Aorta (tissue), 5 donors: ENCODE data around the gene NAA80. TPM values are rescaled to one million over a fixed set of nuclear protein-coding genes. Genes with fewer than 3 reads are reported as not detected.

Source experiments
- ATAC-seq: fragments of 200-7000 bp; cut with Tn5 transposase; one replicate; pipeline ENCODE4 v1.9.1; 2022; ENCODE audit warnings: moderate library complexity; ENCODE audit not compliant: low FRiP score
- DNase-seq, 2 donors: peaks; one replicate each; pipeline ENCODE4 v3.0.0-alpha.2; 2020
- H3K27ac ChIP-seq, 2 donors: one replicate each; pipeline ENCODE4 v1.5.1; 2013; ENCODE audit warnings: low read length in 2 of 2, mild to moderate bottlenecking in 2 of 2, moderate library complexity in 2 of 2, control low read depth in 1 of 2, inconsistent platforms in 1 of 2, low read depth in 1 of 2
- H3K27me3 ChIP-seq, 2 donors: one replicate each; pipeline ENCODE4 v1.6.1; 2013; ENCODE audit warnings: control low read depth in 1 of 2, low read length in 1 of 2, mild to moderate bottlenecking in 1 of 2, moderate library complexity in 1 of 2; ENCODE audit not compliant: insufficient read depth in 2 of 2, control insufficient read depth in 1 of 2
- H3K36me3 ChIP-seq, 2 donors: one replicate each; pipeline ENCODE4 v1.6.1; 2013; ENCODE audit warnings: control low read depth in 1 of 2, low read length in 1 of 2, mild to moderate bottlenecking in 1 of 2; ENCODE audit not compliant: insufficient read depth in 2 of 2, control insufficient read depth in 1 of 2
- H3K4me1 ChIP-seq, 2 donors: one replicate each; pipeline ENCODE4 v1.6.1; 2013; ENCODE audit warnings: low read length in 2 of 2, control low read depth in 1 of 2, mild to moderate bottlenecking in 1 of 2, moderate library complexity in 1 of 2; ENCODE audit not compliant: insufficient read depth in 2 of 2, control insufficient read depth in 1 of 2
- H3K4me3 ChIP-seq, 2 donors: one replicate each; pipeline ENCODE4 v1.5.1; 2013; ENCODE audit warnings: low read length in 2 of 2, control low read depth in 1 of 2, mild to moderate bottlenecking in 1 of 2
- H3K9me3 ChIP-seq: one replicate; pipeline ENCODE4 v1.6.1; 2013; ENCODE audit warnings: mild to moderate bottlenecking, low read length; ENCODE audit not compliant: control insufficient read depth
- WGBS, 2 donors: extraction: QIAGEN DNeasy Blood & Tissue Kit; methylation state at CpG; one replicate each; pipeline ENCODE4 v1.1.7; 2013; 5-methylcytosine and 5-hydroxymethylcytosine counted together
- intact Hi-C, 2 donors: fragments of 100-400 bp; cut with DNase I; formaldehyde crosslinking; loops; one replicate each; pipeline versions ENCODE4 v1.14.2 to v1.15.0; 2022
- polyA plus RNA-seq, 2 donors: library from polyadenylated mRNA; stranded (reverse); fragments of 200-250 nt; gene quantifications; one replicate each; pipeline ENCODE4 v1.2.3, GENCODE V29; 2013
- total RNA-seq, 2 donors: library from RNA; stranded (reverse); fragmentation: NEBNext Ultra II Directional; extraction: Animal tissue kit (Norgen Biotek cat#: 25700); gene quantifications; one replicate each; pipeline ENCODE4 v1.2.1, GENCODE V29; 2021
- donor health status: healthy with polysubstance abuse.
- donor health status: Bipolar disorder and iron deficiency.
- donor health status: DM: no; HTN: no; CAD: no.
- donor health status: DM: no; HTN: no; CAD: no.
- donor health status: DM: yes; HTN: yes; CAD: no.

The NAA80 gene
- total and polyA plus RNA-seq, 4 donors = 2.8 to 16.9 (median 11.8) TPM

DNA sequence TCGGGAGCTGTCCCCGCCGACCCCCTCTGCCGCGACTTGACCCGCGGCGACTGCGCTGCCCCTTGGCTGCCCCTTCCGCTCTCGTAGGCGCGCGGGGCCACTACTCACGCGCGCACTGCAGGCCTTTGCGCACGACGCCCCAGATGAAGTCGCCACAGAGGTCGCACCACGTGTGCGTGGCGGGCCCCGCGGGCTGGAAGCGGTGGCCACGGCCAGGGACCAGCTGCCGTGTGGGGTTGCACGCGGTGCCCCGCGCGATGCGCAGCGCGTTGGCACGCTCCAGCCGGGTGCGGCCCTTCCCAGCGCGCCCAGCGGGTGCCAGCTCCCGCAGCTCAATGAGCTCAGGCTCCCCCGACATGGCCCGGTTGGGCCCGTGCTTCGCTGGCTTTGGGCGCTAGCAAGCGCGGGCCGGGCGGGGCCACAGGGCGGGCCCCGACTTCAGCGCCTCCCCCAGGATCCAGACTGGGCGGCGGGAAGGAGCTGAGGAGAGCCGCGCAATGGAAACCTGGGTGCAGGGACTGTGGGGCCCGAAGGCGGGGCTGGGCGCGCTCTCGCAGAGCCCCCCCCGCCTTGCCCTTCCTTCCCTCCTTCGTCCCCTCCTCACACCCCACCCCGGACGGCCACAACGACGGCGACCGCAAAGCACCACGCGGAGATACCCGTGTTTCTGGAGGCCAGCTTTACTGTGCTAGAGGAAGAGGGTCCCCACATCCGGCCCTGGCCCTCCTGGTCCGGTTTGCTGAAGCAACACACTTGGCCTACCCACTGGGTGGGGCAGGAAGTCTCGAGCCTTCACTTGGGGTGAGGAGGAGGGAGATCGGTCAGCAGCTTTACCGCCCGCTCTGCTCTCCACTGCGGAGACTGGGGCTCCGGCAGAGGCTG is 41.5 kb upstream of the NAA80 start, which contains the start of gene RASSF1:
TSS of gene RASSF1 (minus strand) at position 389 of the 882 bp plus-strand sequence. CDS start at position 358, 31 bp downstream.
- ATAC-seq = peak; percentile 68
- Histone ChIP-seq H3K36me3 (no peaks in the 10 kb centered on the region), H3K27ac (peak within 1 kb of the TSS in 1 of 2 donors; percentile 2), H3K4me1 (no peaks in the 10 kb centered on the region), H3K9me3 (no peaks in the 10 kb centered on the region), H3K27me3 (no peaks in the 10 kb centered on the region), H3K4me3 (peak within 1 kb of the TSS in 1 of 2 donors; percentile 39)
- peak; percentile 89 to 93 for DNase-seq
- 5% methylated on average over 82 to 85 of the region's 85 CpGs for WGBS, 2 donors
- intact Hi-C loops = no loop called here

DNA sequence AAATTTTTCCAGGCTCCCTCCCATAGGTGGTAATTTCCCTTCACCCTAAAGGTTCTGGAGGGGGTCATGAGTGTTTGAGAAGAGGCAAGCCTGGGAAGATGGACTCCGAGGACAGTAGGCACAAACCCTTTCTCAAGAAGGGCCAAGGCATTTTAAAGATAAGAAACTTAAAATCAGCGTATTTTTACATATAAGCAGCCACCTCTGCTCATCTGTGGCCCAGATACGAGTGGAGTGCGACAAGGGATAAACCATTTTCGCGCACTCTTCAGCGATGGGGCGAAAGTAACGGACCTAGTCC is 40.9 kb upstream of the NAA80 start:
- H3K36me3 ChIP-seq = no peaks in the 10 kb centered on the region
- intact Hi-C loops = no loop called here
- no peak for DNase-seq
- no peaks in the 10 kb centered on the region for H3K9me3 ChIP-seq
- 20 to 33% methylated on average over 9 of the region's 9 CpGs for WGBS, 2 donors
- peak overlapping the region in 1 of 2 donors; percentile 39 for H3K4me3 ChIP-seq
- H3K27ac ChIP-seq = peak overlapping the region in 1 of 2 donors; percentile 2
- no peaks in the 10 kb centered on the region for H3K27me3 ChIP-seq
- no peak for ATAC-seq
- H3K4me1 ChIP-seq = no peaks in the 10 kb centered on the region

DNA sequence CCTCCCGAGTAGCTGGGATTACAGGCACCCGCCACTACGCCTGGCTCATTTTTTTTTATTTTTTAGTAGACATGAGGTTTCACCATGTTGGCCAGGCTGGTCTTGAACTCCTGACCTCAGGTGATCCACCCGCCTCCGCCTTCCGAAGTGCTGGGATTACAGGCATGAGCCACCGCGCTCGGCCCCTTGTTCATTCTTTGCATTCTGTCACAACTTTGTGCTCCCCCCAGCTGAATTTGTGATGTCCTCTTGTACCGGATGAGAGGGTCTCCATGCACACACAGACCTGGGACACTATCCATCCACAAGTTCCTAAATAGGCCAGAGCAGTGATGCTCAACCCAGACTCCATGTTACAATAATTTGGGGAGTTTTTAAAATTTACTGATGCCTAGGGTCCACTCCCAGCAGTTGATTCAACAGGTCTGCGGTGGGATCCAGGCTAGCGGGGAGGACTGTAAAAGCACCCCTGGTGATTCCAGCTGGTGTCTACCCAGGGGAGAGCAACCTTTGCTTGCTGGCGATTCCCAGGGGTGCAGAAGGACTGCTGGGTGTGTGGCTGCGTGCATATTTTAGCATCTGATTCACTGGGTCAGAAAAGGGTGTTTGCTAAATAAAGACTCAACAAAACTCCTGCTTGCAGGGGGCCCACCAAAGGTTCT is 40.4 kb upstream of the NAA80 start:
- WGBS, 2 donors = 77 to 80% methylated on average over 14 of the region's 14 CpGs
- intact Hi-C loops = no loop called here
- no peak for ATAC-seq

DNA sequence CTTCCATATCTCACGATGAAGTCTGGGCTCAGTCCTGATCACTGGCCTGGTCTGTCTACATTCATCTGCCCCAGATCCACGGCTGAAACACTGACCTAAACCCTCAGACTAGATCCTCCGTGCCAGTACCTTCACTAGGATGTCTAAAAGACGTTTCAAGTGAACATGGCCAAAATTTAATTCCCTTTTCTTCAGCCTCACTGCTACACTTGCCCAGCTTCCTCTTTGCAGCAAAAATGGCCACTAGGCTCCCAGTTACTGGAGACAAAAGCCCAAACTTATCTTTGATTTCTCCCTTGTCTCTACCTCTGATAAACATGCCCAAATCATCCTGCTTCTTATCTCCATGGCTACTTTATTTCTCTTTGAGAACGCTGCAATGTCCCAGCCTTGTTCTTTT is 39.8 kb upstream of the NAA80 start:
- no peak for ATAC-seq
- H3K4me1 ChIP-seq = peaks cover 0 to 5% of the 10 kb centered on the region in 2 donors
- DNase-seq = no peak
- no peaks in the 10 kb centered on the region for H3K9me3 ChIP-seq
- intact Hi-C loops = no loop called here
- H3K27me3 ChIP-seq = no peaks in the 10 kb centered on the region
- no peaks in the 10 kb centered on the region for H3K36me3 ChIP-seq
- peak overlapping the region in 1 of 2 donors; percentile 18 for H3K27ac ChIP-seq
- H3K4me3 ChIP-seq = no peak overlapping the region
- 69 to 72% methylated on average over 5 of the region's 5 CpGs for WGBS, 2 donors

More for the DNA sequence above, 40.4 kb upstream of the NAA80 start:
- no peaks in the 10 kb centered on the region for H3K27me3 ChIP-seq
- H3K9me3 ChIP-seq = no peaks in the 10 kb centered on the region
- H3K36me3 ChIP-seq = no peaks in the 10 kb centered on the region
- no peaks in the 10 kb centered on the region for H3K4me1 ChIP-seq
- no peak overlapping the region for H3K27ac ChIP-seq
- peak overlapping the region in 1 of 2 donors; percentile 39 for H3K4me3 ChIP-seq
- no peak for DNase-seq

DNA sequence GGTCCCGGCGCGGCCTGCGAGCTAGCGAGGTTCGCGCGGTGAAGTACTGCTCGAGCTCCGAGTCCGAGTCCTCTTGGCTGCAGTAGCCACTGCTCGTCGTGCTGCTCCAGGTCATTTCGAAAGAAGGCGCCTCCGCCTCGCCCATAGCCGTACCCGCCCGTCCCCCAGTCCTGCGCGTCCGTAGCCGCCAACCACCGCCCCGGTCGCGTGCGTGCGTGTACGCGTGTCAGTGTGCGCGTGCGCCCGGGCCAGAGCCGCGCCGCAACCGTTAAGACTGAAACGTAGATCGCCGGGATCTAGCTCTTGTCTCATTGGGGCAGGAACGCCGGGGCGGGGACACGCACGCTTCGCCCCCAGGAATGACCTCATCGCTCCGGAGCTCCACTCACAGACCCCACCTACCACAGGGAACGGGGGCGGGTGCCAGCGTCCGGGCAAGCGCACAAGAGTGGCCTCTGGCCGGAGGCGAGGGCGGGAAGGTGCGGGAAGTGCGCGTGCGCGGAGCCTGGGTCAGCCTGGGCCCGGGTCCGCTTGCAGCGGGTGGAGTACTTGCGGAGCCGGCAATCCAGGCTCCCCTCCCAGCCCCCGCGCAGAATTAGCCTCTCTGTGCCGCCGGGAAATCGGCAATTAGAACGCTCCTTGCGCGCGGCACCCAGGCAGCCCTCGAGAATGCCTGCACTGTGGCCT is 38.1 kb upstream of the NAA80 start:
- intact Hi-C loops = no loop called here
- ATAC-seq (peak; percentile 93), DNase-seq (peak; percentile 100)
- Histone ChIP-seq H3K4me1 (peaks cover 0 to 5% of the 10 kb centered on the region in 2 donors), H3K27me3 (no peaks in the 10 kb centered on the region), H3K36me3 (no peaks in the 10 kb centered on the region), H3K9me3 (no peaks in the 10 kb centered on the region), H3K27ac (peak overlapping the region; percentile 17 to 86), H3K4me3 (peak overlapping the region; percentile 51 to 78)
- WGBS, 2 donors = 0% methylated on average over 67 to 79 of the region's 79 CpGs

DNA sequence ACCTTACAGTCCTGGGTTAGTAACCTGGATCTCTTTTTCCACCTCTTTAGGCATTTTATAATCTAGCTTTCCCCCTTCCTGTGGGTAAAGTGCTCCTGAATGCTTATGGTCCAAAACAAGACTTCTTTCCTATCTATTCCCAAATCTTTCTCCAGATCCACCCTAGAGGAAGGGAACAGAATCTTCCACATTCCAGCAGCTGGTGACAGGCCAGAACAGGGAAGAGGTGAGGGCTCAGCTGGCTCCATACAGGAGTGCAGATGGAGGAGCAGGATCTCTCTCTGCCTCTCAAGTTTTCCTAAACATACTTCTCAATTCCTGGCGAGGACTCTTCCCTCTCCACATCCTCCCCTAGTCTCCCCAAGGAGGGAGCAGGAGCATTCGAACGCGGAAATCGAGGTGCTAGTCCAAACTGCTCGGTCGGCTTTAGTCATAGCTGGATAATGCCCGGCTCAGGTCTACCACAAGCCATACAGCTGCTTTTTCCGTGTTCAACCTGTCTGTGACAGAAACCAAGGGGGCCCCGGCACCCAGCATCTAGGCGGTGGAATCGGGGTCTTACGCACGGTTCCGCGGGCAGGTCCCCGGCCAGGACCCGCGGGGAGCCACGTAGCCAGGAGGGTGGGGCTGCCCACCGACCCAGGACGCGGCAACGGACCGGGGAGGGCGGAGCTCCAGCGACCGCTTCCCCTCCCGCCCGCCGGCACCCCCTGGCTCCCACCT is 37.4 kb upstream of the NAA80 start:
- Histone ChIP-seq H3K36me3 (no peaks in the 10 kb centered on the region), H3K27ac (peak overlapping the region; percentile 17 to 86), H3K27me3 (no peaks in the 10 kb centered on the region), H3K4me1 (peaks cover 0 to 5% of the 10 kb centered on the region in 2 donors), H3K9me3 (no peaks in the 10 kb centered on the region), H3K4me3 (peak overlapping the region; percentile 51 to 78)
- no peak for ATAC-seq
- WGBS, 2 donors = 1% methylated on average over 26 to 31 of the region's 31 CpGs
- intact Hi-C loops = no loop called here
- no peak for DNase-seq

DNA sequence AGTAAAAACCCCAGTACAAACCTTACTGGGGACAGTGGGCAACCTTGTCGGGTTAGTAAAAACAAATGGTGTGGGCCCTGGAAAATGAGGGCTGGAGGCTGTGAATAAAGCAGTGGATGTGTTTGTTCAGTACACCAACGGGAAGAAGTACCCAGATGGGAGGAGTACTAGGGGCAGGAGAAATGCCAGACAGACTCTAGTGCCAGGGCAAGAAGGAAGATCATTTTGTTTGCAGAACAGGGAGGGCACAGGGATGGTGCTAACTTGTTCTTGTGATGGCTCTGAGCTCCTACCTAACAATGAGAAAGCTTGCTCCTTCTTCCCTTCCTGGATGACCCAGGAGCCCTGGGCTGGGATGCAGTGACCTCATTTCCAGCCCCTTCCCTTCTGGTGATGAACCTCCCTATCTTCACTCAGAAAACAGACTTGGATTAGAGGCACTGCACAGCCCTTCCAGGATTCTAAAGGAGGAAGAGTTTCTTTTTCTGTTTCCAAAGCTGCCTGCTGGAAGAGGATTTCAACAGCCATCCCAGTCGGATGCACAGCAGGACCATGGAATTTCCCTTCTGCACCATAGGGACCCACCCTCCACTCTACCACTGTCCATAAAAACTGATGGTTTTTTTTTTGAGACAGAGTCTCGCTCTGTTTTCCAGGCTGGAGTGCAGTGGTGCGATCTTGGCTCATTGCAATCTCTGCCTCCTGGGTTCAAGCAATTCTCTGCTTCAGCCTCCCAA is 35.3 kb upstream of the NAA80 start:
- Histone ChIP-seq H3K27ac (peak overlapping the region in 1 of 2 donors; percentile 35), H3K4me1 (peaks cover 0 to 5% of the 10 kb centered on the region in 2 donors), H3K4me3 (no peak overlapping the region), H3K9me3 (no peaks in the 10 kb centered on the region), H3K27me3 (no peaks in the 10 kb centered on the region), H3K36me3 (peaks cover 0 to 7% of the 10 kb centered on the region in 2 donors)
- intact Hi-C loops = no loop called here
- ATAC-seq (no peak), DNase-seq (no peak)
- WGBS, 2 donors = 46 to 48% methylated on average over 5 of the region's 5 CpGs
